ENCODE measurements around the gene BAZ2A.

BAZ2A gene

DNA sequence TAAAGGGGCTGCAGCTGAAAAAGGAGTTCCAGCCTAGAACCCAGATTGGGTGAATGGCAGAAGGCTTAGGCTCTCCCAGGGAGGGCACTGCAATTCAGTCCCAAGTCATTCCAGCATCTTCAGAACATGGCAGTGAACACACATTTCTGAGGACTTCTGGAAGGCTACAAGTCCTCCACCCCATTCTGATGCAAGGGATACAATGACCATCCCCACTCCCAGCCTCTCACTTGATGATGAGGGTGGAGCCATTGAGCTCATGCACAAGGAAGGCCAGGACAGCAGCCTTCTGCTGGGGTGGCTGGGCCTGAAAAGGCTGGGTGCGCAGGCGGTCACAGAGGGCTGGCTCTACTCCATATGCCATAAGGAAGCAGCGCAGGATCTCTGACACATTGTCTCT lies 25.8 kb downstream of the BAZ2A start:
- TF ChIP-seq, protein P1, sequence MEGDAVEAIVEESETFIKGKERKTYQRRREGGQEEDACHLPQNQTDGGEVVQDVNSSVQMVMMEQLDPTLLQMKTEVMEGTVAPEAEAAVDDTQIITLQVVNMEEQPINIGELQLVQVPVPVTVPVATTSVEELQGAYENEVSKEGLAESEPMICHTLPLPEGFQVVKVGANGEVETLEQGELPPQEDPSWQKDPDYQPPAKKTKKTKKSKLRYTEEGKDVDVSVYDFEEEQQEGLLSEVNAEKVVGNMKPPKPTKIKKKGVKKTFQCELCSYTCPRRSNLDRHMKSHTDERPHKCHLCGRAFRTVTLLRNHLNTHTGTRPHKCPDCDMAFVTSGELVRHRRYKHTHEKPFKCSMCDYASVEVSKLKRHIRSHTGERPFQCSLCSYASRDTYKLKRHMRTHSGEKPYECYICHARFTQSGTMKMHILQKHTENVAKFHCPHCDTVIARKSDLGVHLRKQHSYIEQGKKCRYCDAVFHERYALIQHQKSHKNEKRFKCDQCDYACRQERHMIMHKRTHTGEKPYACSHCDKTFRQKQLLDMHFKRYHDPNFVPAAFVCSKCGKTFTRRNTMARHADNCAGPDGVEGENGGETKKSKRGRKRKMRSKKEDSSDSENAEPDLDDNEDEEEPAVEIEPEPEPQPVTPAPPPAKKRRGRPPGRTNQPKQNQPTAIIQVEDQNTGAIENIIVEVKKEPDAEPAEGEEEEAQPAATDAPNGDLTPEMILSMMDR (IDR thresholded peaks at IDR 0.05; ENCODE audit: borderline replicate concordance, insufficient read depth, low read depth, low read length): no peak
- no peak overlapping the region for H3K4me3 ChIP-seq (ENCODE audit: low read depth, low read length)

DNA sequence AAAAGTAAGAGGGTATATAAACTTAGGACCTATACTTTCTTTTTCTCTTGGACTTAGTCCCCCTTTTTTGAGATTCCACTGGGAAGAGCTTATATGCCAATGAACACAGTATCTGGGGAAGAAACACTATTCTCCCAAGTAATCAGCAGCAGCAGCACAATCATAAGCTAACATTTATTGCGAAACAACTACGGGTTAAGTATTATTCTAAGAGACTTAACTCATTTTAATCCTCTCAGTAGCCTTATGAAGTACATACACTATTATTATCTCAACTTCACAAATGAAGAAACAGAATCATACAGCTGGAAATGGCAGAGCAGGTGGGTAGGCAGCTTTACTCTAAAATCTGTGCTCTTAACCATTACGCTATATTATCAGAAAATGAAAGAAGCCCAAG lies 27.9 kb downstream of the BAZ2A start:
- TF ChIP-seq, protein P1 (IDR thresholded peaks at IDR 0.05; ENCODE audit: borderline replicate concordance, insufficient read depth, low read depth, low read length): no peak
- H3K4me3 ChIP-seq (ENCODE audit: low read depth, low read length): no peak overlapping the region

DNA sequence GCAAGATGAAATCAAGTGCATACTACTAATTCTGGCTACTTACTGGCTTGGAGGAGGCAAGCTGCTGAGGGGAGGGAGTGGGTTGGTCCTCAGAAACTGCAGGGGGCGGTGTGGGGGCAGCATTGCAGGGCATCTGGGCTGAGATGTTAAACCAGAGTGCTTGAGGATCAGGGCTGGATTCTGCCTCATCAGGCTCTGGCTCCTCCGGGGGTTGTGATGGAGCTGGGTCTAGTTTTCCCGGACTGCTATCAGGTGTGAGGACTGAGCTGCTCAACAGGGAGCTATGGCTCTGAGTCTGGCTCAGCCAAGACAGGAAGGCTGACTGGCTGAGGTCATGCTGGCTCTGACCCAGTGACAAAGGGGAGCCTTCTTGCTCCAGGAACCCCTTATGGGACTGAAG lies 28.6 kb downstream of the BAZ2A start:
- no peak overlapping the region for H3K4me3 ChIP-seq (ENCODE audit: low read depth, low read length)
- TF ChIP-seq, protein P1 (IDR thresholded peaks at IDR 0.05; ENCODE audit: borderline replicate concordance, insufficient read depth, low read depth, low read length): peak; percentile 34; the same call in 1 of the 2 replicates

DNA sequence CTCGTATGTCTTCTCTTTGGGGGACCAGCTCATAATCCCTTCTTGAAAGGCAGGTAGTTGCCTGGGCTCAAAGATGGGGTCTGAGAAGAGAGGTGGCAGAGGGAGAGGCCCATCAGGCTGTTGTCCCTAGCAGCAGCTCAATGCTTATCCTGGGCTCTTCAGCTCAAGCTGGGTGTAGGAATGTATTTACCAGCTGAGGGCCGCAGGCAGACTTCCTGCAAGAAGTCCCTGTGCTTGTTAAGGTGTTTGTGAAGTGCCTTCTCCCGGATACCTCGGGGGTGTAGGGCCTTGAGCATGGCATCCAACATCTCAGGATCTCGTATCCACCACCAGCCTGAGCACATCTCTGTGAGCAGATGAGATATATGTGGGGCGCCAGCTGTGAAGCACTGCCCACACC lies 29.4 kb downstream of the BAZ2A start:
- TF ChIP-seq, protein P1 (IDR thresholded peaks at IDR 0.05; ENCODE audit: borderline replicate concordance, insufficient read depth, low read depth, low read length): no peak

DNA sequence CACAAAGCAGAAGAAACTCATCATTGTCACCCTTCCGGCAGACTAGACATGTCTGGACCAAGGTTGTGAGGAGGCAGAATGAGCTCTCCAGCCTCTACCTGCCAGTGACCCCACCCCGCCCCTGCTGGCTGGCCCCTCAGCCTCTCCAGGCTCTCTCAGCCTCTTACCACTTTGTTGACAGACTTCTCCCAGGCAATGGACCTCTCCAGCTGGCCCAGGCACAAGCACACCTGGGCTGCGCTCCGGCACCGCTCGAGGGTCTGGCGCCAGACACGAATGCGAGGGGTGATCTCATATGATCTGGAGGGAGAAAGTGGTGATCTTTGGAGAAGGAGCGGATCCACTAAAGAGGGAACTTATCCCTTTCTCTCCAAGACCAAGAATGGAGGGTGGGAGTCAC lies 30.3 kb downstream of the BAZ2A start:
- H3K4me3 ChIP-seq (ENCODE audit: low read depth, low read length): no peak overlapping the region
- TF ChIP-seq, protein P1 (IDR thresholded peaks at IDR 0.05; ENCODE audit: borderline replicate concordance, insufficient read depth, low read depth, low read length): no peak

More for the DNA sequence above, 29.4 kb downstream of the BAZ2A start:
- H3K4me3 ChIP-seq (ENCODE audit: low read depth, low read length): no peak overlapping the region

DNA sequence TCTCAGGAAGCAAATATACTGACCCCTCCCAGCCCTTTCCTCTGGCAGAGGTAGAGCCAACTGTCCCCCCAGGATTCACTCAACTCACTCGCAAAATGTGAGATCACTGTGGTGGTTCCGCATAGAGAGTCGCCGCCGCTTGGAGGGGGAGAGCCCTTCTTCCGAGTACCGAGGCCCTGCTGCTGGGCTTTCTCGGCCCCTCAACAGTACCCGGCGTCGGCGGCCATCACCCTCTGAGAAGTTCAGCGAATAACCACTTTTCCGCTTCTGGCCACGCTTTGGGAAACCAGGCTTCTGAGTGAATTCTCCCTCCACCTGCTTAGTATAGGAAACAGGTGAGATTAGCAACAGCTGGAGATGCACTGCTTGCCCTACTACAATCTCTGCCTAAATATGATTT lies 31.1 kb downstream of the BAZ2A start:
- TF ChIP-seq, protein P1 (IDR thresholded peaks at IDR 0.05; ENCODE audit: borderline replicate concordance, insufficient read depth, low read depth, low read length): no peak
- H3K4me3 ChIP-seq (ENCODE audit: low read depth, low read length): no peak overlapping the region

DNA sequence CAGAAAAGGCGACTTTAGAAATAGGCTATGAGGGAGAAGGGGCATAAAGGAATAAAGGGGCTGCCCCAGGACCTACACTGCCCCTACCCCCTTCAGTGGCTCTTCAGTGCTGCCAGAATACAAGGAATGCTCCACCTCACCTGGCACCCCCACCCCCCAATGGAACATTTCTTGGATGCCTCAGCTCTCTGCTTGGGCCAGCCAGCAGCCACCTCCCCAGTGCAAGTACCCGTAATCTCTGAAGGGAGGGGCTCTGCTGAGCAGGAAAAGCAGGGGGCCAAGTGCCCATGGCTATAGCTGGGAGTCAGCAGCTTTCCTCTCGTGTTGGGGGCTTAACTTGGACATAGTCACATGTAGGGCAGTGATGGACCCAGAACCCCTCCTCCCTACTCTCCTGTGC lies 33.3 kb downstream of the BAZ2A start:
- TF ChIP-seq, protein P1 (IDR thresholded peaks at IDR 0.05; ENCODE audit: borderline replicate concordance, insufficient read depth, low read depth, low read length): no peak
- H3K4me3 ChIP-seq (ENCODE audit: low read depth, low read length): no peak overlapping the region

Measured in GM12875 (cell line).